ENCODE results near the gene MOB3B. TPM values are rescaled to one million over a fixed set of nuclear protein-coding genes. Genes with fewer than 3 reads are reported as not detected.

MOB3B gene
- total RNA-seq, 2 donors from 2014 or later, result 0.11 to 0.59 TPM

- no peak for DNase-seq (ENCODE audit: low spot score)
- Mint-ChIP-seq H3K36me3 (peaks cover 6% of the 10 kb centered on the region), H3K4me3 (no peak overlapping the region), H3K9me3 (no peaks in the 10 kb centered on the region), H3K27ac (no peak overlapping the region), H3K27me3 (no peaks in the 10 kb centered on the region), H3K4me1 (ENCODE audit: low read depth in 2 of 2) (peaks cover 0 to 4% of the 10 kb centered on the region in 2 donors)
- ATAC-seq, result no peak
These were observed 30.8 kb upstream of the MOB3B start for GRCh38 chr9:27560457-27560856.

GRCh38 chr9:27558307-27558706 is 28.7 kb upstream of the MOB3B start:
- Mint-ChIP-seq H3K36me3 (peaks cover 9% of the 10 kb centered on the region), H3K4me1 (ENCODE audit: low read depth in 2 of 2) (peaks cover 0 to 4% of the 10 kb centered on the region in 2 donors), H3K4me3 (no peak overlapping the region), H3K27ac (no peak overlapping the region), H3K9me3 (no peaks in the 10 kb centered on the region), H3K27me3 (no peaks in the 10 kb centered on the region)
- no peak for DNase-seq (ENCODE audit: low spot score)
- no peak for ATAC-seq

- no peaks in the 10 kb centered on the region for H3K9me3 Mint-ChIP-seq
- no peaks in the 10 kb centered on the region for H3K27me3 Mint-ChIP-seq
- H3K4me3 Mint-ChIP-seq, result no peak overlapping the region
- ATAC-seq, result no peak
- H3K4me1 Mint-ChIP-seq (ENCODE audit: low read depth in 2 of 2), result peaks cover 0 to under 1% of the 10 kb centered on the region in 2 donors
- DNase-seq (ENCODE audit: low spot score), result no peak
- no peak overlapping the region for H3K27ac Mint-ChIP-seq
- peaks cover 12% of the 10 kb centered on the region for H3K36me3 Mint-ChIP-seq
These were observed 26.9 kb upstream of the MOB3B start for GRCh38 chr9:27556470-27556869.

- ATAC-seq, result no peak
- Mint-ChIP-seq H3K4me3 (no peak overlapping the region), H3K27me3 (no peaks in the 10 kb centered on the region), H3K4me1 (ENCODE audit: low read depth in 2 of 2) (no peaks in the 10 kb centered on the region), H3K9me3 (no peaks in the 10 kb centered on the region), H3K27ac (no peak overlapping the region), H3K36me3 (peaks cover 11% of the 10 kb centered on the region)
- DNase-seq (ENCODE audit: low spot score), result no peak
These were observed 25.1 kb upstream of the MOB3B start for GRCh38 chr9:27554712-27555111.

DNA sequence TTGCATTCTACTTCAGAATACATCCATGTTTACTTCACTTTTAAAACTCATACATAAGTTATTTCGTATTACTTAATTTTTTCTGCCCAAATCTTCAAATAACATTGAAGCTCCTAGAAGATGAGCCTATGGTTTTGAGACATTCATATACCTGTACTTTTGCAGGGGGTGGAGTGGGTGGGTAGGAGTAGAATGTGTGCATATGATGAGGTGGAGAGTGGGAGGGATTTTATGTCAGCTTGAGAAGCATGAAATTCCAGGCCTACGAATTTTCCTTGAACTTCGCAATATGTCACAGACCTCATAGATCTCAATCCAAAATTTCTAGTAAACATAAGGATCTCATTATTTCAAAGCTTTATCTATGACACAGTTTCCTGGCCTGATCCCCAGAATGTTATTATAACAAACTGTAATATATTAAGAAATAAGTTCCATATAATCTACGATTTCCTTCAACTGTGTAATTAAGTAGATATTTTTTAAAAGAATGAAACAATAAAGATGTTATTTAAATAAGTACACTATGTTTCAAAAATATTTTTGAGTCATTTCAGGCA is 19.7 kb upstream of the MOB3B start:
- Mint-ChIP-seq H3K27ac (no peak overlapping the region), H3K36me3 (peaks cover 11% of the 10 kb centered on the region), H3K4me1 (ENCODE audit: low read depth in 2 of 2) (no peaks in the 10 kb centered on the region), H3K9me3 (no peaks in the 10 kb centered on the region), H3K4me3 (no peak overlapping the region), H3K27me3 (no peaks in the 10 kb centered on the region)
- ATAC-seq (no peak), DNase-seq (ENCODE audit: low spot score) (no peak)

DNA sequence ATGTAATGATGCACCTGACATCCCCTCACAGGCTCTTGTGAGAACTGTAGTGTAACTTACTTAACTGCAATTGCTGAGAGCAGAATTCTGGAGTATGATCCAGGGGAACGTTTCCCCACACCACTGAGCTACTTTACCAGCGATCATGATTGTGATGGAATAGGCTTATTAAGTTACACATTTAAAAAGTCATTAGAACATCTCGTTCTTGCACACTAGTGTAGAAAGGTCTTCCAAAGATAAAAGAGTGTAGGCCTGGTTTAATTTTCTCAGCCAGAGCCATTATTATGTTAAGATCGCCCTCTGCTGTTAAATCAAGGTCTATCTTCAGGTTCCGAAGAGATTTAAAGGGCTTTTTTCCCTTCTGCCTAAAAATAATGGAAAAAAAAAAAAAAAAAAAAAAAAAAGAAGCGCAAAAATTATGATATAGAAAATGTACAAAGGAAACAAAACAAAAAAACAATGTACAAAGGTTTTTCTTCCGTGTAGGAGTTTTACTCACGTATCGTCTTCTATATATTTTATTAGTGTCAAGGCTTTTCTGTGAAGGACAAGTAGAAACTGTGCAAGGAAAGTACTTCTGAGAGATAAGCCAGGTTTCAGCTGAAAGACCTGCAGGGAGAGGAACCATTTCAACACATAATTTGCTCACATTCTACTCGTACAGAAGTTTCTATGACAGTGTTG is 18.6 kb upstream of the MOB3B start:
- ATAC-seq, result no peak
- no peaks in the 10 kb centered on the region for H3K9me3 Mint-ChIP-seq
- no peaks in the 10 kb centered on the region for H3K27me3 Mint-ChIP-seq
- no peak for DNase-seq (ENCODE audit: low spot score)
- no peak overlapping the region for H3K4me3 Mint-ChIP-seq
- H3K4me1 Mint-ChIP-seq (ENCODE audit: low read depth in 2 of 2), result no peaks in the 10 kb centered on the region
- peaks cover 7% of the 10 kb centered on the region for H3K36me3 Mint-ChIP-seq
- H3K27ac Mint-ChIP-seq, result no peak overlapping the region

DNA sequence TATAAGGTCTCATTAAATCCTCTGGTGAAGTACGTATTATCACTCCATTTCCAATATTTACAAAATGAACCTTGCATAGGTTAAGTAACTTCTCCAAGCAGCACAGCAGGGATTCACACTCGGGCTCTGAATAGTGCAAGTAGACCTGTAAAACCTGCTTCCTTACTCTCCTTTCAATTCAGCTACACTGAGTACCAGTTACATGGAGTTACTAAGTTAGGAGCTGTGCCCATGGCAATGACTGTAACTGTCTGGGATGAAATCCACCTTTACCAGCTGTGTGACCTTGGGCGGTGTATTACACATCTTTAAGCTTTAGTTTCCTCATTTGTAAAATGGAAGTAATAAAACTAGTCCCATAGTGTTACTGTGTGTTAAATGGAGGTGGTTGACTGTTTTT is 15.9 kb upstream of the MOB3B start:
- Mint-ChIP-seq H3K27me3 (no peaks in the 10 kb centered on the region), H3K27ac (no peak overlapping the region), H3K36me3 (no peaks in the 10 kb centered on the region), H3K9me3 (no peaks in the 10 kb centered on the region), H3K4me3 (no peak overlapping the region), H3K4me1 (ENCODE audit: low read depth in 2 of 2) (no peaks in the 10 kb centered on the region)
- ATAC-seq (no peak), DNase-seq (ENCODE audit: low spot score) (no peak)

- H3K4me1 Mint-ChIP-seq (ENCODE audit: low read depth in 2 of 2), result no peaks in the 10 kb centered on the region
- no peaks in the 10 kb centered on the region for H3K27me3 Mint-ChIP-seq
- no peak overlapping the region for H3K27ac Mint-ChIP-seq
- no peaks in the 10 kb centered on the region for H3K9me3 Mint-ChIP-seq
- DNase-seq (ENCODE audit: low spot score), result no peak
- no peak for ATAC-seq
- no peaks in the 10 kb centered on the region for H3K36me3 Mint-ChIP-seq
- H3K4me3 Mint-ChIP-seq, result no peak overlapping the region
These were observed 12.9 kb upstream of the MOB3B start for GRCh38 chr9:27542508-27542907.

GRCh38 chr9:27541740-27542139 is 12.1 kb upstream of the MOB3B start:
- no peak for ATAC-seq
- no peak overlapping the region for H3K4me3 Mint-ChIP-seq
- H3K36me3 Mint-ChIP-seq, result no peaks in the 10 kb centered on the region
- no peaks in the 10 kb centered on the region for H3K4me1 Mint-ChIP-seq (ENCODE audit: low read depth in 2 of 2)
- no peak for DNase-seq (ENCODE audit: low spot score)
- H3K27ac Mint-ChIP-seq, result no peak overlapping the region
- no peaks in the 10 kb centered on the region for H3K9me3 Mint-ChIP-seq
- H3K27me3 Mint-ChIP-seq, result no peaks in the 10 kb centered on the region

DNA sequence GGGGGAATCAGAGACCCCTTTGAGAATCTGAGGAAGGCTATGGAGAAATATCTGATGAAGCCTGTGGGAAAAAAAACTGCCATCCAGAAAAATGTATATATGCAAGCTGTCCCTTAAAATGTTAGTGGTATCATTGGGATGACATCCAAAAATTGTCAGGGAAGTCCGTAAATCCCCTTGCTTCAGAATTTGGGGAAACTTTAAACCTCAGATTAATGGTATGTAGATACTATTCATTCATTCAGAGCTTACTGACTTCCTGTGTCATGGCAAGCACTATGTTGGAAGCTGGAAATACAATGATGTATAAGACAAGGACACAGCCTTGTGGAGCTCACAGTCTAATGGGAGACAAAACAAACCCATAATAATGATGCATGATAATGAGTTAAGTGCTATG is 10.9 kb upstream of the MOB3B start:
- ATAC-seq, result no peak
- no peaks in the 10 kb centered on the region for H3K4me1 Mint-ChIP-seq (ENCODE audit: low read depth in 2 of 2)
- H3K36me3 Mint-ChIP-seq, result no peaks in the 10 kb centered on the region
- no peak overlapping the region for H3K4me3 Mint-ChIP-seq
- H3K27ac Mint-ChIP-seq, result no peak overlapping the region
- no peaks in the 10 kb centered on the region for H3K27me3 Mint-ChIP-seq
- DNase-seq (ENCODE audit: low spot score), result no peak
- H3K9me3 Mint-ChIP-seq, result no peaks in the 10 kb centered on the region

DNA sequence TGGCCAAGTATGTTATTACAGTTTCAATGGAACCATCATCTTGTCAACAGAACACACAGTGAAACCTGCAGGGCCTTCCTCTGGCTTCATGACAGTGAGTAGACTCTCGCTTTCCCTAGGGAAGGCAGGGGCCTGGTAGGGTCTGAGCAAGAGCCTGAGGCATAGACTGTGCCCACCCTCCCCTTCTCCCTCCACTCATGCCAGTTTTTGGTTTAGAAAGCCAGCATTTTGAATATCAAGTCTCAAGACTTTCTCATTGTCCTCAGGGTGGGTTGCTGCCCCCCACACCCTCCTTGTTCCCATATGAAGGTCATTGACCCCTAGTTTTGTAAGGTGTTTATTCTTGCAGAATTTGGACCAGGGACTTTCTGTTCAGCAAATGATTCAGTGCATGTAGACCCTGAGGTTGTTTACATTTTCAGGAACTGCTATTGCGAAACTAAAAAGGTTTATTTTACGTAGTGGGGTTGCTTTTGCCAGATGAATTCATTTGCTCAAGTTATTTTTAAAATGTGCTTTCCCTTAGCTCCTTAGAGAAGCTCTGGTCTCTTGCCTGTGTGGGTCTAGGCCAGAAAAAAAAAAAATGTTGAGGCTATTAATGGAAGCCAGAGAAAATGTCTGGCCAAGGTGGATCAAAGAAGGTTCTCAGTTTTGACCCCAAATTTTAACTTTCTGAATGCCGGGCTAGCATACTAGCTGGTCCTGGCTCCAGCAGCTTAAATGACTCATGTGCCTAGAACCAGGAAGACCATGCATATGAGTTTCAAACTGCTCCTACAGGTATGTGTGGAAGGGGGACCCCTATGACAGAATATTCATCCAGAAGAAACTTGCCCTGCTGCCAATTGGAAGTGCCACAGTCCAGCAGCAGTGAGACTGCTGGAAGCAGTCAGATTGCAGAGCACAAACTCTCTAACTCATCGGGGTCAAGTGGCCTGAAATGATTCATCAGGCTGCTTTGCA is 10.1 kb upstream of the MOB3B start:
- no peaks in the 10 kb centered on the region for H3K36me3 Mint-ChIP-seq
- no peaks in the 10 kb centered on the region for H3K9me3 Mint-ChIP-seq
- no peaks in the 10 kb centered on the region for H3K27me3 Mint-ChIP-seq
- DNase-seq (ENCODE audit: low spot score) (no peak), ATAC-seq (no peak)
- H3K27ac Mint-ChIP-seq, result no peak overlapping the region
- H3K4me1 Mint-ChIP-seq (ENCODE audit: low read depth in 2 of 2), result no peaks in the 10 kb centered on the region
- no peak overlapping the region for H3K4me3 Mint-ChIP-seq

GRCh38 chr9:27538647-27539046 is 9.0 kb upstream of the MOB3B start:
- no peak for ATAC-seq
- Mint-ChIP-seq H3K9me3 (no peaks in the 10 kb centered on the region), H3K4me1 (ENCODE audit: low read depth in 2 of 2) (no peaks in the 10 kb centered on the region), H3K36me3 (no peaks in the 10 kb centered on the region), H3K4me3 (no peak overlapping the region), H3K27ac (no peak overlapping the region), H3K27me3 (no peaks in the 10 kb centered on the region)
- DNase-seq (ENCODE audit: low spot score), result no peak

- ATAC-seq (no peak), DNase-seq (ENCODE audit: low spot score) (no peak)
- no peaks in the 10 kb centered on the region for H3K9me3 Mint-ChIP-seq
- H3K27ac Mint-ChIP-seq, result no peak overlapping the region
- H3K27me3 Mint-ChIP-seq, result peaks cover 0 to 3% of the 10 kb centered on the region in 2 donors
- H3K4me3 Mint-ChIP-seq, result no peak overlapping the region
- no peaks in the 10 kb centered on the region for H3K4me1 Mint-ChIP-seq (ENCODE audit: low read depth in 2 of 2)
- no peaks in the 10 kb centered on the region for H3K36me3 Mint-ChIP-seq
These were observed 8.1 kb upstream of the MOB3B start for GRCh38 chr9:27537756-27538155.

DNA sequence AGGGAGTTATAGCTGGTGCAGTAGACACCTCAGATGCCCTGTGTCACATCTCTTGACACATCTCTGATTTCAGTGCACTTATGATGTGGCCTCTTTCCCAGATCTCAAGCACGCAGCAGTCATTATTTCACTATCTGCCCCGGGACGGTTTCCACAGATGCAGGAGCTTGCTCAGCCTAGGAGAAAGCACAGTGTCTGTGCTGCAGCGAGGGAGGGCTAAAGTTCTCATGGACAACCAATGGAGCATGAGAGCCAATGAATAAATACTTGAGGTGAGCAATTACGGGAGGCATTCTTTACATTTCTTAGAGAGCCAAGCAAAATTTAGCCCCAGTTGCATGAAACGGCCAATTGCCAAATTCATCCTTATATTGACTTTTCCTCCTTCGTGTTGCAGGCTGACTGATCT is 7.4 kb upstream of the MOB3B start:
- Mint-ChIP-seq H3K4me3 (no peak overlapping the region), H3K4me1 (ENCODE audit: low read depth in 2 of 2) (no peaks in the 10 kb centered on the region), H3K36me3 (no peaks in the 10 kb centered on the region), H3K27me3 (peaks cover 0 to 5% of the 10 kb centered on the region in 2 donors), H3K27ac (no peak overlapping the region), H3K9me3 (no peaks in the 10 kb centered on the region)
- ATAC-seq (no peak), DNase-seq (ENCODE audit: low spot score) (no peak)

All from natural killer cell treated with Interleukin-12 subunit alpha and Interleukin-12 subunit beta and Interleukin-15 and Interleukin-18, amount 100 ng/mL, for 72 hours (primary cell).